GM15510 (cell line): ENCODE data around the gene HKDC1.

Experiments used
- POLR2A ChIP-seq: IDR thresholded peaks from 3 replicates; pipeline ENCODE4 v1.6.1; 2011; ENCODE audit warnings: borderline replicate concordance; ENCODE audit not compliant: insufficient read length; ENCODE audit errors: extremely low read depth

The HKDC1 gene

DNA sequence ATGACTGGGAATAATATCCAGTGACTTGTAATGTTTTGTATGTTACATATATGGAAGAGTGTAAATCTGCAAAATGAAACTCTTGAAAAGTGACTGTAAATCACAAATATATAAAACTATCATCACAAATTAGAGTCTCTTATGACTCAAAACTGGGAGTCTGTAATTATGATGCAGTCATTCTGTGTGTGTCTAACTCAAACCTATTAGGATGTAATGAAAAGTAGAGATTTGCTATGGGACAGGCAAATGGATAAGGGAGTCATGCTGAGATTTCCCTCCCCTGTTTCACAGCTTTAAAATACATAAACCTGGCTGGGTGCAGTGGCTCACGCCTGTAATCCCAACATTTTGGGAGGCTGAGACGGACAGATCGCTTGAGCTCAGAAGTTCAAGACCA, 8.6 kb upstream of the HKDC1 start:
- no peak for TF ChIP-seq POLR2A

DNA sequence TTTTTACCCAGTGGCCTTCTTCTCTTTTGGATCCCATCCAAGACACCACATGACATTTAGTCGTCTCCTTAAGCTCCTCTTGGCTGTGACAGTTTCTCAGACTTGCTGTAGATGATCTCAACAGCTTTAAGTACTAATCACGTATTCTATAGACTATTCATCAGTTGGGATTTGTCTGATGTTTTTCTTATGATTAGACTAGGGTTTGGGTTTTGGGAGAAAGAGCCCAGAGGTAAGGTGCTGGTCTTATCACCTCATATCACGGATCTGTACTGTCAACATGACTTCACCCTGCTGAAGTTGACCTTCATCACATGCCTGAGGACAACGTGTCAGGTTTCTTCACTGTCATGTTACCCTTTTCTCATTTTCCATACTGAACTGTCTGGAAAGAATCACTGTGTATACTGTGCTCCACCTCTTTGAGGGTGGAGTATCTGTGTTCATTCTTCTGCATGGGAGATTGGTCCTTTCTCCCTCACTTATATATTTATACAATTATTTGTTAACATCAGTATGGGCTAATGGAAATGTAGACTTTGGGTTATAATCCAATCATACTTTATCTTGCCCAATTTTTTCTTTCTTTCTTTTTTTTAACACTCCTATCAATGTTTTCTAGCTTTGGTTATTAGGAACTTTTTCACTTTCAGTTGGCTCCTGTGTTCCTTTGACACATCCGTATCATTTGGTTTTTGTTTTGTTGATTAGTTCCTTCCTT, 6.4 kb upstream of the HKDC1 start:
- no peak for TF ChIP-seq POLR2A

DNA sequence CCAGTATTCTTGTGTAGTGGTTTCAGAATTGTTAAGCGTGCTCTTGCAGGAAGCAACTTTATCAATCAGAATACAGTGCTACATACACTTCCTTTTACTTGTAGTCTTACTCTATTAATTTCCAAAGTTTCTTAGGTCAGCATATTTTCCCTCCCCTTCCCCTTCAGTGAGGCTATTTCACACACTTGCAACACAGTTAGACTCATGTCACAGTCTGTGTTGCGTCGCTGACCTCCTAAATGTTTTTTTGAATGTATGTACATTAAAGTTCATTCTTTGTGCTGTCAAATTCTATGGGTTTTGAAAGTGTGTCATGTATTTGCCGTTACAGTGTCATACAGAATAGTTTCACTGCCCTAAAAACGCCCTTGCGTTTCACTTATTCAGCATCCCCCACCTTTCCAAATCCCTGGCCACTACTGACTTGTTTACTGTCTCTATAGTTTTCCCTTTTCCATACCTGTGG, 5.4 kb upstream of the HKDC1 start:
- TF ChIP-seq POLR2A, result no peak

DNA sequence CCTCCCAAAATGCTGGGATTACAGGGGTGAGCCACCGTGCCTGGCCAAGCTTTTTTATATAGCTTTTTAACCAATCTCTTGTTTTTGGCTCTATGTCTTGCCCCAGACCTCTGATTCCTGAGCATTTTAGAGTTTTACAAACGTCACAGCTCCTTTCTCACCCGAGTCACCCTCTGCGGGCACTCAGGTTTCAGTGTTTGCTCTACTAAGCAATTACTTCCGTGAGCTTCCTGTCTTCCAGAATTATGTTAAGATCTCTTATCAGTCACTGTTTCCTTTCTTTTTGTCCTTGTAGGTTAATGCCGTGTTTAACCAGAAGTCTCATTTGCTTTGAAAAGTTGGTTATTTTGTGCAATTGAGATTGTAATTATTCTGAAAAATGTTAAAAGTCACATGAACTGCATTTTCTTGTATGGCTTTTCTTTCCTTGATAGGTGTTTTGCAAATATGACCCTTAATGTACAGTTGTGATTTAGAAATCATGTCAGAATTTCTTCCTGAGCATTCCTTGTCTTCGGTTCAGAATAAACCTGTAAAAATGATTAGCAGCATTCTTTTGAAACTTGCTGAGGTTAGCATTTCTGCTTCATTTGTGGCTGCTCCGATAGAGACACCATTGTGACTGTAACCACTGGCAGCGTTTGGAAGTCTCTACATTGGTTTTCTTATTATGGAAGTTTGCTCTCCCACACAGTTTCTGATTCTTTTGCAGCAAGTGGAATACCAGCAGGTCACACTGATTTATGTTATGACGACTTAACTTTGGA, 4.5 kb upstream of the HKDC1 start:
- TF ChIP-seq POLR2A, result no peak

DNA sequence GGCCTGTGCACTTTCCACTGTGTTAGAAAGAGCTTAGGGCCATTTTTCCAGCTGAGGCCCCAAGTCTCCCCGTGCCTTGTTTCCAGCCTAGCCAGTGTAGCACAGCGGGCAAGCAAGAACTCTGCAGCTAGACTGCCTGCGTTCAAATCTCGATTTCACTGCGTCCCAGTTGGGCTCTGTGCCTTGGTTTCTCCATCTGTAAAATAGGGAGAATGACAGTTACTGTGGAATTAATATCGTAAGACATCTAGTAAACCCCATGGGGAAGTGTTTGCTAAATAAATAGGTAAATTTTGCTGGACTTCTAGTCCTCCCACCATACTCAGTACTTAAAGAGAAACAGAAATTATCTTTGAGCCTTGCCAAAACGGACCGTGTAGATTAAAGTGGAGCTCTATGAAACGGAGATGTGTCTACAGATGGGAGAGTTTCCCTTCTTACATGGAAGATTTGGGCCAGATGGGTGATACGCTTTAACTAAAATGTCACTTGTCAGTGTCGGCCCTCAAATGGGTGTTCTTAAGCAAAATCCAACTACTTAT, 3.5 kb upstream of the HKDC1 start:
- no peak for TF ChIP-seq POLR2A

DNA sequence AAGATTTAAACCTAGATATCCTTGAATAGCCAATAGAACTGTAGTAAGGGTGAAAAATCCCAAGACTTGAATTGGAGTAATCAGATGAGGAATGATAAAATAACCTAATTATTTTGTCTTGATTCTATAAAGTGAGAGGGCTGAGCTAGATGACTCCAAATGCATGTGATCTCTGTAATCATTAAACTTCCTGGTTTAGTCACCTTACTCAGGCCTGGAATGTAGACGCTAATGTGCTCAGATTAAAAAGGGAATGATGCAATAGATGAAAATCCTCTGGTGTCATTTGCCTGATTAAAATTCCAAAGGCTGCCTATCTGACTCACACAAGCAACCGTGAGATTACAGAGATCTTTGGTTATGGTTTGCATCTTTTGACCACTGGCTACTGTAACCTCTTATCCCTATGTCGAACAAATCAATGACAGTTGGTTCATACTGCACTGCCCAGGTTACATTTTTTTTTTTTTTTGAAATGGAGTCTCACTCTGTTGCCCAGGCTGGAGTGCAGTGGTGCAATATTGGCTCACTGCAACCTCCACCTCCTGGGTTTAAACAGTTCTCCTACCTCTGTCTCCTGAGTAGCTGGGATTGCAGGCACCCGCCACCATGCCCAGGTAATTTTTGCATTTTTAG, 2.9 kb upstream of the HKDC1 start:
- no peak for TF ChIP-seq POLR2A

DNA sequence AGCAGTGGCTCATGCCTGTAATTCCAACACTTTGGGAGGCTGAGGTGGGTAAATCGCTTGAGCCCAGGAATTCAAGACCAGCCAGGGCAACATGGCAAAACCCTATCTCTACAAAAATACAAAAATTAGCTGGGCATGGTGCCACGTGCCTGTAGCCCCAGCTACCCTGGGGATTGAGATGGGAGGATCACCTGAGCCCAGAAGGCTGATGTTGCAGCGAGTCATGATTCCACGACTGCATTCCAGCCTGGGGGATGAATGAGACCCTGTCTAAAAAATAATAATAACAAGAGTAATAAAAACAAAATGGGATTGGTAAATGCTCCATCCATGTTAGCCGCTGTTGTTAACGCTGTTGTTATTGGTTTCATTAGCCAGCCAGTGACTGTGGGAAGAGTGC, 1.3 kb upstream of the HKDC1 start:
- no peak for TF ChIP-seq POLR2A

DNA sequence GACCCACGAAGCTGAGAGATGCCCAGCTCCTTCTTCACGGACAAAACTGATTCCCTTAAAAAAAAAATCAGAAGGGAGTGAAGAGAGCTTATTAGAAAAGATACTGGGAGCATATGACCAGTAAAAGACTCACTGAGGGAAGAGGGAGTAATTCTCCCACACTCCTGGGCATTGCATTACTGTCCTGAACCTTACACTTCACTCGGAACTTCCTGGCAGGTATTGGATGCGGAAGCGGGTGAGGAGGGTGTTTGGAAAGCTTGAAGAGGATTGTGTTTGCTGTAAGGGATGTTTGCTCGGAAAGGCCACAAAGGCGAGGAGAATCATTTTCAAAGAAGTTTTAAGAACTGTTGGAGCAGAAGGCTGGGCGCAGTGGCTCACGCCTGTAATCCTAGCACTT, 375 bp downstream of the HKDC1 start:
- no peak for TF ChIP-seq POLR2A

DNA sequence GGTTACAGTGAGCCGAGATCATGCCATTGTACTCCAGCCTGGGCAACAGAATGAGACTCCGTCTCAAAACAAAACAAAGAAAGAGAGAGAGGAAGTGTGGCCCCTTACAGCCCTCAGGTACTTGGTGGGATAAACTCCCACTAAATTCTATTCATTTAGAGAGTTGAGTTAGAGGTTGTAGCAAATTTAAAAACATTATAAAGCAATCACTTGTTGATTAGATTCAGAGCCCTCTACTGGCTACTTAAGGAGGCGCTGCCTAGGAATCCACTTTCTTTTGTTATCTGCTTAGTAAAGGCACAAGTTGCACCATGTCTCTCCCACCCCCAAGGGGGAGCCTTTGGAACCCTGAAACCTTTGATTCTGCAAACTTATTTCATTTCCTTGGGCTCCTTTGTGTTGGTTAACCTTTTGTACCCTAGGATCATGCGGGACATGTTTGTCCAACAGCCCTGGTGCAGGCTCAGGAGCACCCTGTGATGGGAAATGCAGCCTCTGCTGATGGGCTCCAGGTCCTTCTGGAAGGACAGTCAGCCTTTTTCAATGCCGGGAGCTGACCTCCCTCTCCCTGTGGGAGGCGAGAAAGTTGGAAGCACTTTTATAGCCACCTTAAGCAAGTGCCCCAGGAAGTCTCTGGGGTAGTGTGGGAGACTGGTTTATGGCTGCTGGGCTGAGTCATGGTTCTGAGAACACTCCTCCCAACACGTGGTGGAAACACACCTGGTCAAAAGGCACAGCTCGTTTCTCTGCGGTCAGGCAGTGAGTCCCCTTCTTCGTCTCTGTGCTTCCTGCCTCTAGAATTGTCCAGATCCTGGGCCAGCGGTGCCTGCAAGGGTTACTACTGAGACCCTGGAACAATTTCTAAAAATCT, 2.3 kb downstream of the HKDC1 start:
- peak; percentile 31 for TF ChIP-seq POLR2A

DNA sequence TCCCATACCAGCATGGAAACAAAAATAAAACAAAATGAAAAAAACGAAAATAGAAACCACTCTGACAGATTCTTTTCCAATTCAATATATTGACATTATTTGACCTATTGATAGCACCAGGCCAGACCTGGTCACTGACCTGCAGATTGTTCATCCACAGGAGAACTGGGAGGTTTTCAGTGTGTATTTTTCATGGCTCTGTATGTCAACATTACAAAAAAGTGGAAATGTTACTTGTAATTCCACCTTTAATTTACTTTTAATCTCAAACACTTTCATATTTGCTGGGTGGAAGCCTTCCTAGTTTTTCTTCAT, 2.9 kb downstream of the HKDC1 start:
- no peak for TF ChIP-seq POLR2A

DNA sequence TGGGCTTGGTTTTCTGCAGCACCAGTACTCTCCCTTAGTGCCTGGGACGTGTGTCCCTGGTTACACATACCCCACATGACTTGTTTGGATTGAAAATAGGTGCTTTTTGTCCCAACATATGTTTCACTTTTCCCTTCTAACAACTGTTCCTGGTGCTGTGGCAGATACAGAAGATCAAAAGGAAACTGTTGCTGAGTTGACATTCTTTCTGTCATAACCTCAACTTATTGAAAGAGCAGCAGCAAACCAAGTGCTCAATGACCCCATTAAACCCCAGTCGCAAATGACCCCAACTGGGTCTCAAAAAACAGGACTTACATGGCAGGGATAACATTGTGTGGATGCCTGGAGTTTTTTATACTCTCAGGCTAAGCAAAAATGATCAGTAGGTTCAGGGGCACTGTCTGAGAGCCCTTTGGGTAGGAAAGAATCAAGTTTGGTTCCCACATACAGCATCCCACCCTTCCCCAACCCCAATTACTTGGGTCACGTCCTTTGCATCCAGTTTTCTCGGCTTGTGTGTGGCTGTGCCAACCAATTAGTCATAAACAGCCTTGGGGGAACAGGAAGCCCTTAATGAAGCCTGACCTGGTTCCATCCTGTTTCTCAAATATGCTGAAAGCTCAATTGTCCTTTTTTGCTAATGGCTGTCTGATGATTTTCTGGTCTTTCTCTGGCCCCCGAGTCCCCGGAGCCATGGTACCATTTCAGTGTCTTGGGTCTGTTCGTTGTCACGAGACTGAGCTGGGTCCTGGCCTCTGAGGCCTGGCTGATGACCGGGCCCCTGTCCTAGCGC, 4.9 kb downstream of the HKDC1 start:
- TF ChIP-seq POLR2A, result no peak

DNA sequence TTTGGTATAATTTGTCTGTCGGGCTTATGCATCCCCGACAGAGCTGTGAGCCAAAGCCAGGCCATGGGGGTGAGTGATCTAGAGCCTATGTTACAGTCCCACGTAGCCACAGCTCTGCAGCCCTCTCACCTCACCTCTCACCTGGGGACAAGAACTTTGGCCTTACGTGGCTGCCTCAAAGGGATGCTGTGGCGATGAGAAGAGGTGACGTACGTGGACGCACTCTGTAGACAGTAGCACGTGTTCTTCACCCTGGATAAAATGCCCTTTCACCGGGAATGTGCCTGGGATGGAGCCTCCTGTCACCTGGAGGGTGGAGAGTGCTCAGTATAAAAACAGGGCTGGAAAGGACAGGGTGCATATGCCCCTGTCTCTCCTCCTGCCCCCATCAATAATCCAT, 5.5 kb downstream of the HKDC1 start:
- TF ChIP-seq POLR2A, result no peak

DNA sequence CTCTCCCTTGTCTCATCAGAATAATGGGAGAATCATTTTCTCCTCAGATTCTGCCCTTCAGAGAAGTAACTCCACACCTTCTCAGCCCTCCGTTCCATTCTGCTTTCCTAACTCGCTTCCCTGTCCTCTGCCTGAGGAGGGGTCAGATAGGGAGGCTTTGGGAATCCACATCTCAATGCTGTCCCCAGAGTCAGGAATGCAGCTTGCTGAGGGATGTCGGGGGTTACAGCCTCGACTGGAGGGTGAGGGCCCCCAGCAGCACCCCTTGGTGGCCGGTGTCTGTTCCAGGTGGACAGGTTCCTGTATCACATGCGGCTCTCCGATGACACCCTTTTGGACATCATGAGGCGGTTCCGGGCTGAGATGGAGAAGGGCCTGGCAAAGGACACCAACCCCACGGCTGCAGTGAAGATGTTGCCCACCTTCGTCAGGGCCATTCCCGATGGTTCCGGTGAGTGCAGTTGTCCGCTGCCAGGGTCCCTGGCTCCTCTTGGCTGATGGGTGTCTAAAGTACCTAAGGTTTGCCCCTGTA, 6.9 kb downstream of the HKDC1 start:
- TF ChIP-seq POLR2A, result no peak

DNA sequence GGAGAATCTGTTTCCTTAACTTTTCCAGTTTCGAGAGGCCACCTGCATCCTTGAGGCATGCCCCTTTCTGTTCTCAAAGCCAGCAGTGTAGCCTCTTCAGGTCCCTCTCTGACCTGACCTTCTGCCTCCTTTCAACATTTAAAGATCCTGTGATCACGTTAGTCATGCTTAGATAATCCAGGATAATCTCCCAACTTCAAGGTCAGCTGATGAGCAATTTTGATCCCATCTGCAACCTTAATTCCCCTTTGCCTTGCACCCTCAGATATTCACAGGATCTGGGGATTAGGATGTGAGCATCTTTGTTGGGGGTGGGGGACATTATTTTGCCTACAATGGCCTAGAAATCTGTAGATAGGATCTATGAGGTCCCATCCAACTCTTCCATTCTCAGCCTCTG, 8.0 kb downstream of the HKDC1 start:
- TF ChIP-seq POLR2A, result no peak
